Measurements from ENCODE around the gene TMEM272. TPM values are rescaled to one million over a fixed set of nuclear protein-coding genes. Genes with fewer than 3 reads are reported as not detected.

The TMEM272 gene
- total RNA-seq (2014; rRNA removed; shearing (Covaris generic)), result 0.35 and 0.76 TPM in 2 replicates
- 0.05 and 0.11 TPM in 2 replicates for polyA plus RNA-seq (2016; fragmentation: Nextera tagmentation; extraction: Ambion mirVana)
- long read RNA-seq, result 0 reads

GRCh38 chr13:51844862-51845573 lies at the start of gene TMEM272:
Gene TMEM272, minus strand, starts transcription at chr13:51845177. Its CDS starts 6,647 bp downstream, at chr13:51838530.
- Histone ChIP-seq H3K27ac (ENCODE audit: low read depth) (no peak within 1 kb of the TSS), H3K4me2 (peak within 1 kb of the TSS; percentile 64), H2AFZ (peak within 1 kb of the TSS; percentile 97), H3K9me2 (ENCODE audit: insufficient read depth) (peaks cover 6% of the 10 kb centered on the region; the same call in 1 of the 2 replicates), H3K4me1 (ENCODE audit: insufficient read depth) (no peaks in the 10 kb centered on the region), H4K20me1 (replicated peaks; ENCODE audit: insufficient read depth) (no peaks in the 10 kb centered on the region), H3K79me2 (replicated peaks; ENCODE audit: insufficient read depth) (no peaks in the 10 kb centered on the region), H3F3A (replicated peaks; ENCODE audit: low read depth) (no peaks in the 10 kb centered on the region), H3K27me3 (ENCODE audit: insufficient read depth) (no peaks in the 10 kb centered on the region), H3K4me3 (peak within 1 kb of the TSS; percentile 34), H3K36me3 (ENCODE audit: insufficient read depth) (no peaks in the 10 kb centered on the region)
- DNase-seq (ENCODE audit: low spot score) (peak; percentile 81), ATAC-seq (peak; percentile 76)
- Mint-ChIP-seq H3K27me3 (ENCODE audit: insufficient read depth, low read depth, poor library complexity) (peaks cover 8% of the 10 kb centered on the region), H3K9me3 (peaks cover 9% of the 10 kb centered on the region), H3K27ac (no peak within 1 kb of the TSS; the same call in 1 of the 2 replicates), H3K4me3 (0 out of 3 replicates have a peak within 1 kb of the TSS, but pooled peaks have one; percentile 8), H3K4me1 (peaks cover 11% of the 10 kb centered on the region; the same call in 2 of the 3 replicates), H3K36me3 (ENCODE audit: low read depth) (peaks cover 3% of the 10 kb centered on the region; the same call in 1 of the 3 replicates)
- TF ChIP-seq REST (IDR thresholded peaks at IDR 0.05; ENCODE audit: unreplicated experiment) (no peak), CTCF (conservative IDR thresholded peaks at IDR 0.05; ENCODE audit: low read depth in 2 of 2) (peak; percentile 82 to 99)

GRCh38 chr13:51894239-51894638 lies 49.3 kb upstream of the TMEM272 start:
- Histone ChIP-seq H3K4me2 (no peak overlapping the region), H4K20me1 (replicated peaks; ENCODE audit: insufficient read depth) (no peaks in the 10 kb centered on the region), H3K4me3 (no peak overlapping the region), H3F3A (replicated peaks; ENCODE audit: low read depth) (no peaks in the 10 kb centered on the region), H3K27me3 (ENCODE audit: insufficient read depth) (no peaks in the 10 kb centered on the region), H2AFZ (peak overlapping the region; percentile 81), H3K27ac (ENCODE audit: low read depth) (no peak overlapping the region), H3K4me1 (ENCODE audit: insufficient read depth) (0 out of 2 replicates have a peak, but pooled peaks cover 5% of the 10 kb centered on the region), H3K9me2 (ENCODE audit: insufficient read depth) (no peaks in the 10 kb centered on the region), H3K79me2 (replicated peaks; ENCODE audit: insufficient read depth) (no peaks in the 10 kb centered on the region), H3K36me3 (ENCODE audit: insufficient read depth) (no peaks in the 10 kb centered on the region)
- Mint-ChIP-seq H3K36me3 (ENCODE audit: low read depth) (no peaks in the 10 kb centered on the region; the same call in 2 of the 3 replicates), H3K27me3 (ENCODE audit: insufficient read depth, low read depth, poor library complexity) (peaks cover 5% of the 10 kb centered on the region), H3K4me3 (no peak overlapping the region), H3K9me3 (no peaks in the 10 kb centered on the region), H3K4me1 (peaks cover 16% of the 10 kb centered on the region), H3K27ac (no peak overlapping the region)
- DNase-seq (ENCODE audit: low spot score) (peak; percentile 62), ATAC-seq (peak; percentile 53)
- TF ChIP-seq CREB1 (CRISPR knock-in tag; IDR thresholded peaks at IDR 0.05; ENCODE audit: low read depth) (no peak), CTCF (conservative IDR thresholded peaks at IDR 0.05; ENCODE audit: low read depth in 2 of 2) (no peak), ZNF331 (CRISPR knock-in tag; IDR thresholded peaks at IDR 0.05; ENCODE audit: low read depth) (no peak), REST (IDR thresholded peaks at IDR 0.05; ENCODE audit: unreplicated experiment) (no peak), ZNF114 (CRISPR knock-in tag; IDR thresholded peaks at IDR 0.05) (no peak), STAT1 (IDR thresholded peaks at IDR 0.05; ENCODE audit: unreplicated experiment) (no peak), POLR2AphosphoS5 (IDR thresholded peaks at IDR 0.05; ENCODE audit: low read depth) (no peak), NANOG (IDR thresholded peaks at IDR 0.05; ENCODE audit: borderline replicate concordance) (no peak)

All from GM23338 (cell line).